GM19463 (cell line): ENCODE data around the gene CCNY.

Experiments used
- ATAC-seq: cut with Tn5 transposase; IDR thresholded peaks from one replicate; pipeline ENCODE4 v1.9.1; 2021; ENCODE audit warnings: mild to moderate bottlenecking, moderate library complexity; ENCODE audit not compliant: unreplicated experiment

CCNY gene

GRCh38 chr10:35331894-35332640 lies 4.2 kb upstream of the CCNY start:
- no peak for ATAC-seq

- ATAC-seq: no peak
Measured at GRCh38 chr10:35334297-35334696, 2.0 kb upstream of the CCNY start.

- peak; percentile 1 for ATAC-seq
Measured at GRCh38 chr10:35335133-35336083, 901 bp upstream of the CCNY start.

DNA sequence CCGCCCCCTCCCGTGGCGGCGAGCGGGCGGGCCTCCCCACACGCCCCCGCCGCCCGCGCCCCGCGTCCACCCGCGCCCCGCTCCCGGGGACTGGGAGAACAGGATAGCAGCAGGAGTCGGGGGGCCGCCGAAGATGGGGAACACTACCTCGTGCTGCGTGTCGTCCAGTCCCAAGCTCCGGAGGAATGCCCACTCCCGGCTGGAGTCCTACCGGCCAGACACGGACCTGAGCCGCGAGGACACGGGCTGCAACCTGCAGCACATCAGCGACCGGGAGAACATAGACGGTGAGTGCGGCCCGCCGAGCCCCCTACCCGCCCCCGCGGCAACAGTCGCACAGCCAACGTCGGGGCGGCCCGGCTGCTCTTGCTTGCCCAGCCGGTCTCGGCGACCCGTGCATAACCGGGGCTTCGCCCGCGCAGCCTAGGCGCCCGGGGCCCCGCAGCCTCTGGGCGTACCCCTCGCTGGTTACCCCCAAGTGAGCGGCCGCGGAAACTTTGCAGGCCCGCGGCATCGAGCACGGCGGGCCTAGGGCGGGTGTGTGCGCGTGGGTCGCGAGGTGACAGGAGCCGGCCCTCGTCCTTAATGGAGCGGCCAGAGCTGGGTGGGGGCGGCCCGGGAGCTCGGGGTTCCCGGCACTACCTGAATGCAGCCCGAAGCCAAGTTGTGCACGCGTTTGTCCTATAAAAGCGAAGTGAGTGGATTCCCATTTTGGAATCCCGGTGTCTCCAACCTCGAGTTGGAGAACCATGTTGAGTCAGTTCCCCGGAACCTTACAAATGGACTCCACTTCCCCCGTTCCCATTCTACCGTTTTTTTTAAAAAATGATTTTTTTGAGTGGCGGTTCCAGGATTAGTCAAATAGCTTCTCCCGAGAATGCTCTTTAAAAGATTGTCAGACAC lies 863 bp downstream of the CCNY start:
- peak; percentile 3 for ATAC-seq

- peak; percentile 46 for ATAC-seq
Measured at GRCh38 chr10:35339942-35340341, 3.6 kb downstream of the CCNY start.

- ATAC-seq: no peak
Measured at GRCh38 chr10:35340975-35341374, 4.7 kb downstream of the CCNY start.

DNA sequence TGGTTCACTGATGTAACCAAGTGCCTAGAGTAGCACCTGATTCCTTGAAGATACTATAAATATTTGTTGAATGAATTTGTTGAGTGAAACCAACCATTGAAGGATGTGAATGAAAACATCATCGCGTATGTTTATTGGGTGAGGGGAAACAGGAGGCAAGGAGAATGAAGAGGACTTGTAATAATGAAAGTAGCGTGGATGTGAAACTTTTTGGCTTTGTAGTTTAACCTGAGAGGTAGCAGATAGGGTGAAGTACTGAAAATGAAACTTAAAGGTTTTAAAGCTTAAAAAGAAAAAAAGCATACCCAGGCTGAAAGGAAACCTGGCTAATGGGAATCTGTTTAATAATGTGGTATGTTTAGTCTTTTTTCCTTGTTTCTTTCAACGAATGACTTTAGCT lies 5.2 kb downstream of the CCNY start:
- peak; percentile 61 for ATAC-seq

DNA sequence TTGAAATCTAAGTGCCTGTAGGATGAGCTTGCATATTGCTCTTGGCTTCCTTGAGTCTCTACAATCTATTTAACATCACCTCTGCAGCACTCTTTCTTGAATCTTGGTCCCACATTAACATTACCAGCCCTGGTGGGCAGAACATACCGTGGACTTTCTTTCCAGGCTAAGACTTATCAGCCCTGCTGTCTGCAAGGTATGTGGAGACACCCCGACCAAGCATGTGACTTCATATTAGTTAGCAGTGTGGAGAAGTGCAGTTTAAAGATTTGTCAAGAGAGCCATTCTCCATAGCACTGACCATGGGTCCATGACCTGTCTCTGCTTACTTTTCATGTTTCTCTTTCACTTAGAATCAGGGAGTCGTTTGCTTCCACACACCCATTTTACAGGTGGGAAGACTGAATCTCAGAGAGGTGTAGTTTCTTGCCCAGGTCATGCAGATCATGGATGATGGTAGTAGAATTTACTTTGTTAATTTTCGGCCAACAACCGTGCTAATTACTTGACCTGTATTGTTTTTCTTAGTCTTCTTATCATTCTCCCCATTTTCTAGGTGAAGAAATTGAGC lies 6.0 kb downstream of the CCNY start:
- ATAC-seq: no peak

- ATAC-seq: no peak
Measured at GRCh38 chr10:35343739-35344138, 7.4 kb downstream of the CCNY start.

- no peak for ATAC-seq
Measured at GRCh38 chr10:35345383-35345742, 9.1 kb downstream of the CCNY start.

- no peak for ATAC-seq
Measured at GRCh38 chr10:35346248-35346647, 9.9 kb downstream of the CCNY start.

DNA sequence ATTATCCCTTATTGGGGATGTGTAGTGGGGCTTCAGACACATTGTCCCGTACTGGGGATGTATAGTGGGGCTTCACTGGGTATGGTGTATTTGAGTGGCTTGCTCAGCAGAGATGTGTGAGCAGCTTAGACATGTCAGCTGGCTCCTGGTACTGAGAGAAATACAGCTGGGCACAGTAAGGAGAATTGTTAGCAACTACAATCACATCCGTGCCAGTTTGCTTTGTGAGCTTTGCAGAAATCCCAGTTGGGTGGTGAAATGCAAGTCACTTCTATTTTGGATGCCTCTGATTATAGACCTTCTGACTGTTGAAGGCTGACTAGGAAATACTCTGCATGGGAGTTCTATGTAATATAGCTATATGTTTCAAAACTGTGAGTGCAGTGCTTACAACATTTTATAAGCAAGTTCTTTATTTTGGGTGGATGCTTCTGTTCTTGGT lies 10.8 kb downstream of the CCNY start:
- no peak for ATAC-seq

- ATAC-seq: no peak
Measured at GRCh38 chr10:35347899-35348608, 11.7 kb downstream of the CCNY start.

DNA sequence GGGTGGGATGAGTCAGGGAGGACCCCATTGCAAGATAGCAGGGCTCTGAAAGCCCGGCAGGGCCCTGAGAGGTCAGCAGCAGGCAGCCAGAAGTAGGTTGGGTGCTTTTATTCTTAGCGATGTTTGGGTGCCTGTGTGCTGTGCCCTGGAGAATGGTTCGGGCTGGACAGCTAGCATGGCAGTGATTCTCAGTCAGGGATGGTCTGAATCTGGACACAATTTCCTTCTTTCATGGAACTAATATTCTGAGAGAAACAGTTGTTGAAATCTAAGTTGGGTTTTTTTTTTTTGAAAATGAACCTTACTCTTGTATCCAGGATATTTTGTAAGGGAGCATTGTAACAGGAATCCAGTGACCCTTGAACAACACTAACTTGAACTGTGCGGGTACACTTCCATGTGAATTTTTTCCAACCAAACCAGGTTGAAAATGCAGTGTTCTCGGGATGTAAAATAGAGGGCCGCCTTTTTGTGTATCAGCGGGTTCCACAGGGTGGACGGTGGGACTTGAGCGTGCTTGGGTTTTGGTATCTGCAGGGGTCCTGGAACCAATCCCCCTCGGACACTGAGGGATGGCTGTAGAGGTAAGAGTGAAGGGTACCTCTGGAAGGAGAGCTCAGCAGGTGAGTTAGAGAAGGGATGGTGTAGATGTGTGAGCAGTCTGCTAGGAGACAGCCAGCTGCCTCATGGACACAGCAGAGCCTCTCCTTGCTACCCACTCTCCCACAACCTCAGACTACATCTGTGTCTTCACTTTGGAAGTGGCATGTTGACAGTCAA lies 12.5 kb downstream of the CCNY start:
- no peak for ATAC-seq

GRCh38 chr10:35349389-35349915 lies 13.1 kb downstream of the CCNY start:
- ATAC-seq: no peak

DNA sequence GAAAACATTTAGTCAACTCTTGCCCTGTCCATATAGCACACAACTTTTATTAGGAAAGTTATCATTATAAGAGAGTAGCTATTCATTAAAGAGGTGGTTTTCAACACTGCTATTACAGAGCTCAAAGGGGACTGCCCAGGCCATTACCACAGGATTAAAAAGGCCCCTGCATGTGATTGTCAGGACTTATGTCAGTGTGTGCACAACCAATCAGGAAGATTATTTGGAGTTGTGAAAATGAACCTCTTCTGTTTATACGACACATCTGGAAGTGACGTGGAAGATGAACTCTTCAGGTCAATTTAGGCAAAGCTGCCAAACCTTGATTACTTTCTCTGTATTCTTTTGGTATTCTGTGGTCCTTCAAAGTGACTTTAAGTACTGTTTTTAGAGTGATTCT lies 14.7 kb downstream of the CCNY start:
- peak; percentile 36 for ATAC-seq

GRCh38 chr10:35352097-35352496 lies 15.8 kb downstream of the CCNY start:
- ATAC-seq: no peak

DNA sequence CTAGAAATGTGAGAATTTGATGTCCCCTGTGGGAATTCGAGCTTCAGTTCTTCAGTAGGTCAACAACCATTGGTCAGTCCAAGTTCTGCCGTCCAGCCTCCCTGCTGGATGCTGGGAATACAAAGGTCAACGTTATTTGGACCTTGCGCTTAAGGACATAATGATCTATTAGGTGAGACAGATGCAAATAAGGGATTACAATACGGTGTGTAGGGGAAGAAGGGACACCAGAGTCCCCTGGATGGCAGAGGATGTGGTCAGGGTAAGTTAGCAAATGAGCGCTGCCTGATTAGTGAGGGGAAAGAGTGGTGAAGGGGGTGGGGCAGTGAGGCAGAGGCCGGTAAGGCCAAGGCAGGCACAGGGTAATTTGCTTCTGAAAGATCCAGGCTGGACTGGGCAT lies 16.2 kb downstream of the CCNY start:
- ATAC-seq: no peak

DNA sequence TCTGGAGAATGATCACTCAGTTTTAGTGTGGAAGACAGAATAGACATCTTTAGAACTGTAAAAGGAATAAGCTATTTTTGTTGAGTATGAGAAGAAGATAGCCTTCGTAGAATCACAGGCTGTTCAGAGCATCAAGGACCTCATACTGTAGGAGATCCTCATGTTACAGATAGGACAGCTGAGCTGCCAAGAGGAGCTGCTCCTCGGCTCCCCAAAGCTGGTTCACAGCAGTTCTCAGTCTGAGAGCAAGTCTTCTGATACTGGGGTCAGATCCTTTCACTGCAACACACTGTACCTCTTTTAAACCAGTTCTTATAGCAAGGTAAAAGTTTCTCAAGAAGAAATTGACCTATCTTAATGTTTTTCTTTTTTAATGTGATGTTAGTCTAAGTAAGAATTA lies 17.1 kb downstream of the CCNY start:
- no peak for ATAC-seq
